ENCODE data around the gene MAFB.

DNA sequence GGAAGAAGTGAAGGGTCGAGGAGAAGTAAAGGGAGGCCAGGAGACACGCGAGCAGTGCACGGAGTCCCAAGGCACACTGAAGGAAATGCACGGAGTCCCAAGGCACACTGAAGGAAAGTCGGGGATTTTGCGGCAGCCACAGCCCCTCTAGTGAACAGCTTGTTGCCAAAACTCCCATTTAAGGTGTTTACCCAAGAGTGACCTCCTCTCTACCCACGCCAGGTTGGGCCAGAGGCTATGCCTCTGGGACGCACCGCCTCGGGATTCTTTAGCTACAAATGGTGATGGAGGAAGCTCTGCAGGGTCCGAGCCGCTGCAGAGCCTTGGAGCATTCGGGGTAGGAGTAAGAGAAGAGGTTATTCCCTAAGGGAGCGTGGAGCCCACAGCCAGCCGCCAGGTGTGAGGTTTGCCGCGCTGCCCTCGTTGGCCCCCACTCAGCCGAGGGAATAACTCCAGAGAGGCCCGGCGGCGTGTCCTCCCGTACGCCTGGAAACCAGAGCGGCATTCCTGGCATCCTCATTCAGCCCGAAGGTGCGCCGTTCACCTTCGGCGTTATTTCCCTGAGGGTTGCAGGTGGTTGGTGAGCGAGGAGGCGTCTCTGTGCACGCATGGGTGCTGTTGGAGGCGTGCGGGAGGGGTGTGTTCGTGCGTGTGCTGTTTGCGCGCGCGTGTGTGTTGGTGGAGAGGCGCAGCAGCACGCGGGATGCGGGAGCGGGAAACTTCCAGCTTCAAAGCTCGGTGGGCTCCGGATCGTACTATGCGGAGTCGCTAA lies 3.4 kb upstream of the MAFB start:
- TF ChIP-seq CTCF (IDR thresholded peaks at IDR 0.05) (no peak), POLR2AphosphoS5 (IDR thresholded peaks at IDR 0.05) (no peak), POLR2A (IDR thresholded peaks at IDR 0.05) (no peak)
